Hypothalamus (tissue), 51 donors: Measurements from ENCODE around the gene TMEM154.
"Not testable (repeated sequence)": the region's sequence is repeated elsewhere in the genome, so short reads cannot be mapped to it uniquely, and the experiment has no call there.

Source experiments
- DNase-seq, 51 donors: peaks; one replicate each; lab custom pipeline; 2025; lab: John Stamatoyannopoulos, UW

Gene TMEM154

DNA sequence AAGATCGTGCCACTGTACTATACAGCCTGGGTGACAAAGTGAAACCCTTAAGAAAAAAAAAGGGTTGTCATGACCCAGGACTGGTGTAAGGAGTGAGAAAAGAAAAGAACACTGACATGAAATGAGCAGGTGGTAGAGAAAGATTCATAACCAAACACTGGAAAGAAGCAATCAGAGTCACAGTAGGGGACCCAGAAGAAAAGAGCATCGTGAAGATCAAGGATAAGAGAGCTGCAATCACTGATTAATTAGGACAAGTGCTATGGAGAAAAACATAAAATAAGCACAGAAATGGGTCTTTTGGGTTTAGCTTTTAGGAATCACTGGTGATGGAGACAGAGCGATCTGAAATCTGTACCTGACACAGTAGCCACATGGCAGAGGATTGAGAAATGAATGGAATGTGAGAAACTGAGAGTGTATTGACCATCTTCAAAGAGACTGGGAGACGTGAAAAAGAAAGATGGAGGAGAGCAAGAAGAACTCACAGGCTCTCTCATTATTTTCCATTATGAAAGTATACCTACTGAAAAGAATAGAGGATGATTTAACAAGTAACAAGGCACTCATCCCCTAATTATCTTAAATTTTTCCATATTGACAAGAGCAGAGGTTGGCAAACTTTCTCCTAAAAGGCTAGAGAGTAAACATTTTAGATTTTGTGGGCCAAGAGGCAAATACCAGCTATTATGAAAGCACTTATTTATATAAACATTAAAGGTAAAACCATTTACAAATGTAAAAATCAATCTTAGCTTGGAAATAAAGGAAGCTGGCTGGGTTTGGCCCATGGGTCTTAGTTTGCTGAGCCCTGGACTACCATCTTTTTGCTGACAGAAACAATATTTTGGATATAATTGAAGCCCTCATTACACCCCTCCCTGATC is 7.3 kb downstream of the TMEM154 start:
- no peak for DNase-seq

DNA sequence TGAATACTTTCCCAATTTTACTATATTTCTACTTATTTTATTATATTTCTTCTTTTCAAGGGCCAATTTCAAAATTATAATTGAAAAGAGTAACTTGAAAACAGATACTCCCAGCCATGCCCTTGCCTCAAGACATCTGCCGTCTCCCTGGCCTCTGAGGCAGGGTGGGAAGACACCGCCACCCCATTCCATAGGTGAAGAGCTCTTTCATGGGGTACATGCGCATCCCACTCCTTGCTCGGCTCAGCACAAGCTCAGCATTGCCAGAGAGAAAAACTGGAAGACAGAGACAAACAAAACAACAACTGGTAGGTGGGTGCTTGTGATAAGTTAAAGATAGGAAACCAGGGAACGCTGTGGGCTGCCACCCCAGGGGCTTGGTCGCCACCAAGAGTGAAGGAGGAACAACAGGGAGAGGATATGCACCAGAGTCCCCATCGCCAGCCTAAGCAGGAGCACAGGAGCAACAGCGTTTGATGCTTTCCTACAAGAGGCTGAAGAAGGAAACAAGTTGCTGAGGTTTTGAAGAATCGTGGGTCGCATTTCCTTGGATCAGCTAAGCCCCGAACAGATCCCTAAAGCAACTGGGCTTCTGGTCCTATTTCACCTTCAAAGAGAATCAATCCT is 11.3 kb downstream of the TMEM154 start:
- no peak for DNase-seq

DNA sequence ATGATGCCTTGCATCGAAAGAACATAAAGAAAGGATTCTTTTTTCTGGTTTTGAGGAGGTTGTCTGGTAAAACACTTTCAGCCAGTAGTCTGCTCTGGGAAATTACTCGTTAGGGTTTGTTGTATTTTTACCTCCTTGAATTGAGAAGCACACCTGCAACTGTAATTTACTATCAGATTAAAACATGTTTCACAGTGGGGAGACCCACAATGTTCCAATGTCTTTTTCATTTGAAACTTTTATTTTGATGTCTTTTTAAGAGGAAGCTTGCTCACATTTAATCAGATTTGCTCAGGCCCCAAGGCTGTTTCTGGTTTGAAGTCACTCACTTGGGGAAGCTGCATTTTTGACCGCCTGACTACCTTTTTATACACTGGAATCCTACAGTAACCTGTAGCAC is 12.0 kb downstream of the TMEM154 start:
- no peak for DNase-seq

DNA sequence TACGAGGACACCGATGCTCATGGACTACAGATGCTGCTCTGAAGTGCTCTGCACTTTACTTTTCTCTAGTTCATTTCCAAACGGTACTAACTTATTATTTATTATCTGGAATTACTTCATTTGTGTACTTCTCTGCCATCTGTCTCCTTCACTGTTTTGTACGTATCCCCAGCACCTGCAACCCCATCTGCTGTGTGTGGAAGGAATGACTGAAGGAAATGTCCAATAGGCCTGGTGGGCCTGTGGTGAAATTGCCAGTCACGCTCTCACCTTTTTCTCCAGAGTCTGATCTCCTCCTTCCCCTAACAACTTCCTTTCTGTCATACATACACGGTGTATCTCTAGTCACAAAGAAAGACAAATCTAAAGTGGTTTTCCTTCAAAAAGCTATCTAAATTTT is 12.9 kb downstream of the TMEM154 start:
- DNase-seq = no peak

DNA sequence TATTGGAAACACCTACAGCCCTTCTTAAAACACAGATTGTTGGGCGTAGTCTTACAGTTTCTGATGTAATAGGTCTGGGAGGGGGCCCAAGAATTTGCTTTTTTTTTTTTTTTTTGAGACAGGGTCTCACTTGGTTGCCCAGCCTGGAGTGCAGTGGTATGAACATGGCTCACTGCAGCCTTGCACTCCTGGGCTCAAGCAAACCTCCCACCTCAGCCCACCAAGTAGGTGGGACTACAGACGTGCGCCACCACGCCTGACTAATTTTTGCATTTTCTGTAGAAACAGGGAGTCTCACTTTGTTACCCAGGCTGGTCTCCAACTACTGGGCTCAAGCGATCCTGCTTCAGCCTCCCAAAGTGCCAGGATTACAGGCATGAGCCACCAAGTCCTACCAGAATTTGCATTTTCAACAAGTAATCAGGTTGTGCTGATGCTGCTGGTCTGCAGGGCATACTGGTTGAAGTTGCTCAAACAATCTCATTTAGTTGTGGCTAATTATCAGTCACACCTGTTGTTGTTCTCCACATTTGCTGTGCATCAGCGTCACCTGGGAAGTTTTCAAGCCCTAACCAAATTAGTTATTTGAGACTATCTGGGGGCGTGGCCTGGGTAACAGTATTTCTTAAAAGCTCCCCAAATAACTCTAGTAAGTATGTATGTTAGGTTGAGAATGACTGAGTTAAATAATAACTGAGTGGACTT is 14.0 kb downstream of the TMEM154 start:
- DNase-seq = no peak

DNA sequence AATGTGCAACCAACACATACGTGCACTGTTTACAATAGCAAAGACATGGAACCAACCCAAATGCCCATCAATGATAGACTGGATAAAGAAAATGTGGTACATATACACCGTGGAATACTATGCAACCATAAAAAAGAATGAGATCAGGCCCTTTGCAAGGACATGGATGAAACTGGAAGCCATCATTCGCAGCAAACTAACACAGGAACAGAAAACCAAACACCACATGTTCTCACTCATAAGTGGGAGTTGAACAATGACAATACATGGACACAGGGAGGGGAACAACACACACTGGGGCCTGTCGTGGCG is 15.8 kb downstream of the TMEM154 start:
- not testable (repeated sequence) for DNase-seq

DNA sequence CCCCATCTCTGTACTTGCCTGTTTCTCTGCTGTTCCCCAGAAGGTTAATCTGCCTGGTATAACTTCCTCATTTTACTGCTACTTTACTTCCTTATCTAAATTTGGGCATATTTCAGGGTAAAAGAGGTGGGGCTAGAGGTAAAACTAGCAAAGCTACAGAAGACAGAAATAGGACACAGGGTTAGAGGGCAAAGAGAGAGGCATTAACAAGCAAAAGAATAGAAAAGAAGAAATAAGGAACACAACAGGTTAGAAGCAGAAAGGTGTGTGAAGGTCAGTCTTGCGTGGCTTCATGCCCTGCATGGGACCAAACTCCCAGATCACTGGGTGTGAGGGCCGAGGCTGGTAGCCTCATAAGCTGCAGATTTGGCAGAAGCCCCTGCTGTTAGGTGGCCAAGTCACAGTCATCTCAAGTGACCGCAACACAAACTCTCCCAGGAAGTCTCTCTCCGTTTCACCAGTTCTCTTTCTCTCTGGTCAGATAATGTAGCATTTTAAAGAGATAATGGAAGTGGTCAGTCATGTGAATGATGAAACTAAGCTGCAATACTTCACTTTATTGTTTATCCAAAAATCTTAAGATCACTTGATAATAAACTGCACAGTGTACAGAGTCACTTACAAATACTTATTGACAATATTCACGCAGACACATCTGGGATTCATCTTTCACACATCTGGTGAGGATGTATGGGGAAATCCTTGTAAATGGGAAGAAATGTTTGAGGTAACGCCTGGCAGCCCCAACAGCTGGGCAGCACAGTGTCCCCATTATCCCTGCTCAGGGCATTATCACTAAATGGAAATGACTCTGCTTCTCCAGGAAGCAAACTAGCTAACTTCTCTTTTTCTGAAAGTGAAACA is 16.4 kb downstream of the TMEM154 start:
- DNase-seq = no peak

DNA sequence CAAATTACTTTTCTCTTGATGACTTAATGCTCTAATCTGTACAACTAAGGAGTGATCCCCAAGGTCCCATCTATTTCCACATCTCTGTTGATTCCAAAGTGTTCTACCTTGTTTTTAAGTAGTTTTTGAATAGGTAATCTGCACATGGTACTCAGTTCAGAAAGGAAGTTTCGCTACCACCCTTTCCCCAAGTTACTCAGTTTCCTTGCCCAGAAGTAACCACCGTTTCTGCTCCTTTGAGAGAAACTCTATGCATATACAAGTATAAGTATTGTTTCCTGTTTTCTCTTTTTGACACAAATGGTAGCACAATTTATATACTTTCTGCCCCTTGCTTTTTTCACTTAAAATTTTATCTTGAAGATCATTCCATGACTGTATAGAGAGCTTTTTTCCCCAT is 18.1 kb downstream of the TMEM154 start:
- DNase-seq = no peak

DNA sequence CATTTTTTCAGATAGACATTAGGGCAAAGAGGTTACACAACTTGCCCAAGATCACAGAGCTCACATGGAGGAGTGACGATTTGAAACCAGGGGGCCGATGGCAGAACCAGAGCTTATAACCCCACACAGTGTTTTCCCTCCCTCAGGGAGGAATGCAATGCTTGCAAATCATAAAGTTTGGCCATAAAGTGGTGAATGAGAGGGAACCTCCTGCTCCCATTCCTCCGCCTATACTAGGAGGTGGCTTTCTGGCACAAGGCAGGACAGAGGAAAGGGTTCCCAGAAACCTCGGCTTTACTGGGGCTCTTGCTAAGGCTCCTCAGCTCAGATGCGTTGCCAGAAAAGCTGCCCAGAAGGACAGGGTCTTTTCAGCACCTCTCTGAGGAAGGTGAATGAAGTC is 19.3 kb downstream of the TMEM154 start:
- no peak for DNase-seq

DNA sequence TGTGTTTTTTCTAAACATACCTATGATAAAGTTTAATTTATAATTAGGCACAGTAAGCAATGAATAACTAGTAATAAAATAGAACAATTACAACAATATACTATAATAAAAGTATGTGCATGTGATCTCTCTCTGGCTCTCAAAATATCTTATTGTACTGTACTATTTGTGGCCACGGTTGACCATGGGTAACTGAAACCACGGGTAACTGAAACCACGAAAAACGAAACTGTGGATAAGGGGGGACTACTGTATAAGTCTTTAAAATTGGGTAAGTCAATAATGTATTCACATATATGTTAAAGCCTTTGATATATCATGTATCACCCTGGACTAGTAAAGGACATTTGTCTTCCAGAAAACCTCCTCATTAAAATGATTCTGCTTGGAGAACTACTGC is 20.0 kb downstream of the TMEM154 start:
- DNase-seq = no peak

DNA sequence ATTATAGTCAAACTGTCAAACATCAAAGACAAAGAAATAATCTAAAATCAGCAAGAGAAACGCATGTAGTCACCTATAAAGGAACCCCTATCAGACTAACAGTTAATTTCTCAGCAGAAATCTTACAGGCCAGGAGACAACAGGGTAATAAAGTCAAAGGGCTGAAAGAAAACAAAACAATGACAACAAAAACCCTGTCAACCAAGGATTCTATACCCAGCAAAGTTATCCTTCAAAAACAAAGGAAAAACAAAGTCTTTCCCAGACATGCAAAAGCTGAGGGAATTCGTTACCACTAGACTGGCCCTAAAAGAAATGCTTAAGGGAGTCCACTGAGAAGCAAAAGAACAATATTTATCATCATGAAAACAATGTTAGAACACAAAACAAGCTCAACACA is 22.1 kb downstream of the TMEM154 start:
- DNase-seq = no peak

DNA sequence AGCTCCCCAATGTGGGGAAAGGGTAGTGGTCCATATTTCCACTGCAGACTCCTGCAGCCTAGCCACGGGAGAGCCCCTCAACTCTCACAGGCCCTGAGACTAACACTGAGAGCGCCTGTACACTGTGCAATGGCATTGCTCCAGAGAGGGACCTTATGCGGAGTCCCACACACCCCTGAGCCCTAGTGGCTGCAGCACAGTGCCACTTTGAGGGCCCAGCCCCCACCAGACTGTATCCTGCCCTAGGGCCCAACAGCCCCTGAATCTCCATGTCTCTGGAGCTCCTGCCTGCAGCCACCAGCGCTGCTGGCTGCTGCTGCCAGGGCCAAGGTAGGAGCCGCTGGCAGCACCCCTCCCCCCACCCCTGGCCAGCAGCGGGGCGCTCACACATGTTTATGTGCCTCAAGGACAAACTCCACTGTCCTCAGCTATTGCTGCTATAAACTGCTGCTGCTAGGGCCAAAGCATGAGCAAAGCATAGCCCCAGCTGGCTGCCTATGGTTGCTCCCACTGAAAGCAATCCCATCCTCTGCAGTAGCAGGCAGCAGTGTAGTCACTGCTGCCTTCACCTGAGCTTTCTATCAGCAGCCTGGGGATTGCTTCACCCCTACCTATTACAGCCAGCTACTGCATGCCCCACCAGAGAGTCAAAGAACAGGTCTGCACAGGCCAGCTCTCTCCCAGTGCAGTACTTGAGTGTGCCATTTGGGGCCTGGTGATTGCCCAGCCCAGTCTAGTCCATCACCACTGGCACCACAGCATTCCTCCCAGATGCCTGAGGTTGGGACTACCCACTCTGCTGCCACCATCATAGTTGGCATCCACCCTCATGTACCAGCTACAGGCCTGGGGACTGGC is 24.3 kb downstream of the TMEM154 start:
- no peak for DNase-seq

DNA sequence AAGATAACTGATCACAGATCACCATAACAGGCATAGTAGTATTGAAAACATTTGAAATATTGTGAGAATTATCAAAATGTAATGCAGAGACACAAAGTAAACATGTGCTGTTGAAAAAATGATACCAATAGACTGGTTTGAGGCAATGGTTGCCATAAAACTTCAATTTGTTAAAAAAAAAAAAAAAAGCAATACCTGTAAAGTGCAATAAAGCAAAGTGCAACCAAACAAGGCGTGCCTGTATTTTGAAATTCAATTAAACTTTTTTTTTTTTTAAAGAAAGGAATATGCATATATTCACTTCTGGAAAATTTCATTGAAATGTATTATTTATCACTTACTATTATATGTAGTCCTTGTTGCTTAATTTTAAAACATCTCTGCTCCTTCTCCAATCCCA is 27.7 kb downstream of the TMEM154 start:
- no peak for DNase-seq

DNA sequence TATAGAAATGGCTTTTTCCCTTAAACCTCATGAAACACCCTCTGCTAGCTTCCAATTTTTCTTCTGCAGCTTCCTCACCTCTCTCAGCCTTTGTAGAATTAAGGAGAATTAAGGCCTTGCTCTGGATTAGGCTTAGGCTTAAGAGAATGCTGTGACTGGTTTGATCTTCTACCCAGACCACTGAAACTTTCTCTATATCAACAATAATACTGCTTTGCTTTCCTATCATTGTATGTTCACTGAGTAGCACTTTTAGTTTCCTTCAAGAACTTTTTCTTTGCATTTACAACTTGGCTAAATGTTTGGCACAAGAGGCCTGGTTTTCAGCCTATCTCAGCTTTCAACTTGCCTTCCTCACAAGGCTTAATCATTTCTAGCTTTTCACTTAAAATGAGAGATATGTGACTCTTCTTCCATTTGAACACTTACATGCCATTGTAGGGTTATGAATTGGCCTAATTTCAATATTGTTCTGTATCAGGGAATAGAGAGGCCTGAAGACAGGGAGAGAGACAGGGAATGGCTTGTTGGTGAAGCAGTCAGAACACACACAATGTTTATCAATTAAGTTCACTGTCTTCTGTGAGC is 28.2 kb downstream of the TMEM154 start:
- DNase-seq = no peak

DNA sequence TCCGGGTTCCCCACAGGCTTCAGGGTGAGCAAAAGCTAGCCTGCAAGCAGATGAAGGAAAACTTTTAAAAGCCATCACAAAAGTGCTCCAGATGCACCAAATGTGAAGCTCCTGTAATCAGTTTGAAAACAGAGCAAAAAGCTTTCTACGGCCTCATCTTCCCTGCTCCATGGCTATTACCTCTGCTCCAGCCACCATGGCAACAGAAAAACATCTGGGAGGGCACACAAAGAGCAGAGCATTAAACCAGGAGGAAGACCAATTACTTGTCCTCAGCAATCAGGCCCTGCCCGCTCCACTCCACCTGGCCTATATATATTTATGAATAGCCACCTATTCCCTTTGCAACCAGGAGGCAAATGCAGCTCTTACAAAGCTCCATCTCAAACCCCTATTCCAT is 33.6 kb downstream of the TMEM154 start:
- no peak for DNase-seq

DNA sequence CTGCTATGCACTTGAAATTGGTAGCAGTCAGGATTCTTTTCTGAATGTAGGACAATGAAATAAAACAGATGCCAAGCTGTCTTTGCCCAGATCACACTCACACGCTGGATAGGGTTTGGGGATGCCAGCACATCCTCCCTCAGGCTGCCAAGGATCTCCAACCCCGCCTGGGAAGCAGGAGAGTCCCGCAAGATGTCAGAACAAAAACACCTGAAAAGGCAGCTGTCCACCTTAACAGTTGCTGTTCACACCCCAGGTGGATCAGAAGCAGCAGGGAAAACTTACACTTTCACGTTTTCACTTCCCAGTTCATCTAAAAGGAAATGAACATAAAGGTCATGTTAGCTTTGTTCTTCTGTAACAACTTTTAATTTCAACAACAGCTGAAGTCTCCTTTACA is 35.7 kb downstream of the TMEM154 start:
- DNase-seq = no peak

DNA sequence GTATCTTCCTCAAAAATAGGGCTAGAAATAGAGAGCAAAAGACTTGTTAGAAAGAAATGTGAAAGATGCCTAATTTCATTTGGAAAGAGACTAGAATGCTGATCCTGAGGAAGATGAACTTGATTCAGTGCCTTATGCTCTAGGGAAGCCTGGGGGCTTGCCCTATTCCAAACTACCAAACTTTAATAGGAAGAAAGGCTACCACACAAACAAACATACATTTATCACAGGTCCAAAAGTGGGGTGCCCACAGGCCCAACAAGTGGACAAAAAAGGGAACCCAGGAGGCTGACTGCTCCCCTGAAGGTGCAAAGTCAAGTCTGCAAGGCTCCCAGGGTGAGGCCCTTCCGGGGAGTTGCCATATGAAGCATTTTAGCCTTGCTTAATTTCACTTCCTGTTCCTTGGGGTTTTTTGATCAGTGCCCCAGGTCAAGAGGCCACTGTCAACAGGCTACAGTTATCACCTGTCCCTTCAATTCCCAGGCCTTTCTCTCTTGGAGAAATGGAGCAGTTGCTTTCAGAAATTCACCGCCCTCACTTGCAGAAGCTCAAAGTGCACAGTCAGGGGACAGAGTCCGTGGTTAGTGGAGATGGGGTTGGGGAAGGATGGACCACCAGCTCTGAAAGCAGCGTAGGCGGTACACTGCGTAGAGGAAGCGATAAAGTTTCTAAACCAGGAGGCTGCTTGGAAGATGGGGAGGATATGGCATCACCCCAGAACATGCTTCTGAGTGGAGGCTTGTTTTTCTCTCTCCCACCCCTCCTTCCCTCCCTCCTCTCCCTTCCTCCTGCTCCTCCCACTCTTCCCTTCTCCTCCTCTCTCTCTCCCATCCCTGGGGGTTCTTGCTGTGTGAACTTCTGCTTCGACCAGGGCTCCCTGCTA is 36.4 kb downstream of the TMEM154 start:
- DNase-seq = no peak

DNA sequence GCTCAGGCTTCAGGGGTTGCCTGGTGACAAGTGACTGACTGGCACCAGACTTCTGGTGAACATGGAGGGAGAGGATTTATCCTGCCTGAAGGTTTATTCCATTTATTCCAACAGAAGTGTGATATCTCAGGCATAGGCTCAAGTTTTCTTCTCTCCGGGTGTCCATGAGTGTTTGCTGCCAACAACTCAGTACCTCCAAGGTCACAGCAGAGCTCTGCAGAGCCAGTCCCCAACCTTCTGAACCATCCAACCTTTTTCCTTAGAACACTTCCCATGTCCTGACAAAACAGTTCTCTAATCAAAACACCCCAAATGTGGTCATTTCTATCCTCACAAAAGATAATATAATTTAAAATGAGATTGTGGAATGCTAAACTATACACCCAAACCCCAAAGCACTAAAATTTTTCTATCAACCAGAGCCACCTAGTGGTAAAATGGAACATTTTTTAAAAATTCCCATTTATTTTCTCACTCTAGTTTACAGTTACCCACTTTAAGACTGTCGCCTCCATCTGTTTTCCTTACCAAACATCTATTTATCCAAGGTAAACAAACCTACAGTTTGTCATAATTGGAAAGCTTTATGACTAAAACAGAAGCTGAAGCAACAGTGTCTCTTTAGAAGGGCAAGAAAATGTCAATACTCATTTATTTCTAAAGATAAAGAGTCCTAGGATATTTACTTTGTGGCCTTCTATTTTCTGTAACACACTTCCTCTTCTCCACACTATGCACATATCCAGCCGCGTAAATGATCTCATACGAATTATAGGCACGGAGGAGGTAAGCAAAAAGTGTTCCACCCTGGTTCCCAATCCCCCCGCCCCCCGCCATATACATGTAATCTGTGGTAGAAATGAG is 39.5 kb downstream of the TMEM154 start:
- DNase-seq = no peak
